HEK293T (cell line): ENCODE measurements around the gene IZUMO1.

Experiments
- ARNT ChIP-seq: fragments of 450-650 bp; IDR thresholded peaks from 2 replicates; pipeline ENCODE4 v1.6.1; 2017; ENCODE audit warnings: mild to moderate bottlenecking
- BHLHE40 ChIP-seq: fragments of 450-650 bp; IDR thresholded peaks from 2 replicates; pipeline ENCODE4 v1.6.1; 2016; ENCODE audit warnings: mild to moderate bottlenecking, moderate library complexity, borderline replicate concordance
- CTBP1 ChIP-seq: fragments of 450-650 bp; IDR thresholded peaks from 2 replicates; pipeline ENCODE4 v1.6.1; 2016; ENCODE audit warnings: borderline replicate concordance
- FOXA1 ChIP-seq: fragments of 450-650 bp; IDR thresholded peaks from 2 replicates; pipeline ENCODE4 v1.6.1; 2016; ENCODE audit warnings: mild to moderate bottlenecking
- FOXK2 ChIP-seq: fragments of 450-650 bp; IDR thresholded peaks from 2 replicates; pipeline ENCODE4 v1.6.1; 2016; ENCODE audit warnings: mild to moderate bottlenecking
- HDGF ChIP-seq: fragments of 450-650 bp; IDR thresholded peaks from 2 replicates; pipeline ENCODE4 v1.6.1; 2017; ENCODE audit warnings: antibody characterized with exemption, borderline replicate concordance
- L3MBTL2 ChIP-seq: fragments of 450-650 bp; conservative IDR thresholded peaks from 2 replicates; pipeline ENCODE4 v1.6.1; 2016; ENCODE audit warnings: mild to moderate bottlenecking
- LEF1 ChIP-seq: fragments of 450-650 bp; IDR thresholded peaks from 2 replicates; pipeline ENCODE4 v1.6.1; 2017; ENCODE audit warnings: mild to moderate bottlenecking, borderline replicate concordance
- NFRKB ChIP-seq: fragments of 450-650 bp; IDR thresholded peaks from 2 replicates; pipeline ENCODE4 v1.6.1; 2016; ENCODE audit warnings: mild to moderate bottlenecking, moderate library complexity
- PKNOX1 ChIP-seq: fragments of 450-650 bp; IDR thresholded peaks from 2 replicates; pipeline ENCODE4 v1.6.1; 2016
- SP1 ChIP-seq: fragments of 450-650 bp; IDR thresholded peaks from 2 replicates; pipeline ENCODE4 v1.6.1; 2017
- TARDBP ChIP-seq: fragments of 450-650 bp; IDR thresholded peaks from 2 replicates; pipeline ENCODE4 v1.6.1; 2016
- ZNF384 ChIP-seq: fragments of 450-650 bp; IDR thresholded peaks from 2 replicates; pipeline ENCODE4 v1.6.1; 2016

GRCh38 chr19:48714759-48715675 lies 31.7 kb downstream of the IZUMO1 start:
- TF ChIP-seq LEF1: no peak
- no peak for TF ChIP-seq BHLHE40
- TF ChIP-seq TARDBP: no peak
- no peak for TF ChIP-seq SP1
- no peak for TF ChIP-seq FOXK2
- no peak for TF ChIP-seq ZNF384
- no peak for TF ChIP-seq PKNOX1
- TF ChIP-seq ARNT: no peak
- TF ChIP-seq L3MBTL2: no peak
- TF ChIP-seq HDGF: no peak
- TF ChIP-seq FOXA1: no peak
- TF ChIP-seq NFRKB: no peak
- TF ChIP-seq CTBP1: no peak
